PFSK-1 (cell line): ENCODE results near the gene CAPN7.

Experiments used
- POLR2AphosphoS5 ChIP-seq: IDR thresholded peaks from 2 replicates; pipeline ENCODE4 v1.6.1; 2012; ENCODE audit warnings: low read depth, mild to moderate bottlenecking, control low read depth, low read length, moderate library complexity
- REST ChIP-seq, 2 experiments: IDR thresholded peaks; 2 replicates each; pipeline versions ENCODE4 v1.6.1 to v1.8.0; 2011 to 2012; ENCODE audit warnings: low read depth in 2 of 2, low read length in 2 of 2, control low read depth in 1 of 2, inconsistent platforms in 1 of 2, mild to moderate bottlenecking in 1 of 2, moderate library complexity in 1 of 2; ENCODE audit not compliant: insufficient read depth in 1 of 2
- TAF1 ChIP-seq: IDR thresholded peaks from 2 replicates; pipeline ENCODE4 v1.6.1; 2012; ENCODE audit warnings: low read length, control low read depth, borderline replicate concordance; ENCODE audit not compliant: insufficient read depth

GRCh38 chr3:15256861-15257341 lies 50.9 kb downstream of the CAPN7 start:
- TF ChIP-seq POLR2AphosphoS5 (no peak), TAF1 (no peak), REST (IDR thresholded peaks at IDR 0.05; ENCODE audit: insufficient read depth in 1 of 2, low read depth in 2 of 2, low read length in 2 of 2) (no peak)
